HepG2 (cell line): ENCODE results near the gene AKR7A3. TPM values are rescaled to one million over a fixed set of nuclear protein-coding genes. Genes with fewer than 3 reads are reported as not detected.

Source experiments
- ARID4A ChIP-seq: sonication (generic); formaldehyde crosslinking; IDR thresholded peaks from 2 replicates; pipeline ENCODE4 v1.5.0; 2020; ENCODE audit warnings: mild to moderate bottlenecking, missing genetic modification reagents, borderline replicate concordance
- CBFB ChIP-seq: sonication (generic); formaldehyde crosslinking; IDR thresholded peaks from 2 replicates; pipeline ENCODE4 v1.4.0; 2020; ENCODE audit warnings: missing genetic modification reagents
- KDM1A ChIP-seq: IDR thresholded peaks from 2 replicates; pipeline ENCODE4 v1.6.1; 2016; ENCODE audit warnings: missing compliant biosample characterization
- NRL ChIP-seq: sonication (generic); formaldehyde crosslinking; IDR thresholded peaks from 2 replicates; pipeline ENCODE4 v1.5.0; 2020; ENCODE audit warnings: missing genetic modification reagents, mild to moderate bottlenecking, moderate library complexity, borderline replicate concordance
- PAXIP1 ChIP-seq: sonication (generic); formaldehyde crosslinking; conservative IDR thresholded peaks from 2 replicates; pipeline ENCODE4 v1.4.0; 2020; ENCODE audit warnings: mild to moderate bottlenecking, missing genetic modification reagents, moderate library complexity
- ZKSCAN8 ChIP-seq: IDR thresholded peaks from 2 replicates; pipeline ENCODE4 v1.6.1; 2016; ENCODE audit warnings: borderline replicate concordance, missing genetic modification reagents, missing compliant biosample characterization
- ZNF563 ChIP-seq: sonication (generic); formaldehyde crosslinking; IDR thresholded peaks from 2 replicates; pipeline ENCODE4 v1.8.0; 2022; ENCODE audit warnings: mild to moderate bottlenecking, moderate library complexity, missing genetic modification reagents
- ZNF891 ChIP-seq: sonication (generic); formaldehyde crosslinking; IDR thresholded peaks from 2 replicates; pipeline ENCODE4 v1.5.0; 2020; ENCODE audit warnings: mild to moderate bottlenecking, missing genetic modification reagents
- polyA plus RNA-seq, 8 experiments: library from polyadenylated mRNA; depleted of rRNA in 3 of 8; stranded (reverse) in 7 of 8; unstranded in 1 of 8; fragments of >200 nt; fragmentation: Illumina TruSeq in 4 of 8; extraction: Trizol in 4 of 8; gene quantifications; 2 replicates each; pipeline versions ENCODE4 v1.2.1 to v1.2.3, GENCODE V29; 2011 to 2016; ENCODE audit warnings: low read depth in 4 of 8, missing spikeins in 1 of 8, mixed read lengths in 1 of 8; ENCODE audit not compliant: insufficient read depth in 1 of 8
- total RNA-seq, 5 experiments: library from RNA; depleted of rRNA; stranded (reverse); fragments of >200 nt; fragmentation: Illumina TruSeq; extraction: Trizol; gene quantifications; 2 replicates each; pipeline ENCODE4 v1.2.3, GENCODE V29; 2016; ENCODE audit warnings: low read depth in 1 of 5
- TF ChIP-seq, protein P1 (sequence below): IDR thresholded peaks from 2 replicates; pipeline ENCODE4 v1.6.1; 2016; ENCODE audit warnings: mild to moderate bottlenecking, missing biosample characterization, missing genetic modification reagents
- TF ChIP-seq, protein P2 (sequence below): sonication (generic); formaldehyde crosslinking; IDR thresholded peaks from 2 replicates; pipeline ENCODE4 v1.5.1; 2020; ENCODE audit warnings: mild to moderate bottlenecking, missing genetic modification reagents, moderate library complexity

Gene AKR7A3
- total and polyA plus RNA-seq, 2 of the 13 experiments (the other 11 are each of a cell fraction or from before 2014, with no cell fraction given), result 0.58 to 1.00 TPM

DNA sequence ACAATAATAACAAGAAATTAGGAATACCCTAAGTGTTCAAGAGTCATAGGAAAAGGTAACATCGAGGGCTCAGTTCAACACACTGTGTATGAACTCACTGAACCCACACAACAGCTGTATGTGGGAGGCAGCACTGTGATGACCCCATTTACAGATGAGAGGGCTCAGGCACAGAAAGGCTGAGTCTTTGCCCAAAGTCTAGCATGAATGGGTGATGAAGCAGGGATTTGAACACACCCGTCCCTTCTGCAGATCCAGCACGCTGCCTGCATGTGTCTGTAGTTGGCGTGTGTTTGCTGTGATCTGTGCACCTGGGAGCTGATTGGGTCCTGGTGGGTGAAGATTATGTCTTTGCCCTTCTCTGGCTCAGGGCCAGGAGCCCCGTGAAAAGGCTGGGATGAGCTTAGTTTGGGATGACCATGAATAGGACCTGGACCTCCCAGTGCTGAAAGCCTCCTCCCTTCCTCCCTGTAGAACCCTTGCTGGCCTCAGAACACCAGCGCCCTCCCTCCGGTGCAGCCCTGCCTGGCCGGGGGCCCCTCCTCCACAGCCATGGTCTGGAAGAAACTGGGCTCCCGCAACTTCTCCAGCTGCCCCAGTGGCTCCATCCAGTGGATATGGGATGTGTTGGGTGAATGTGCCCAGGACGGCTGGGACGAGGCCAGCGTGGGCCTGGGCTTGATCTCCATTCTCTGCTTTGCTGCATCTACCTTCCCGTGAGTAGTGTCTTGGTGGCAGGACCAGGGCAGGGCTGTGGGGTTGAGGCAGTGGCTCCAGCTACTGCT, 28.7 kb upstream of the AKR7A3 start (continued):
- TF ChIP-seq PAXIP1 (CRISPR knock-in tag), result no peak
- no peak for TF ChIP-seq KDM1A (CRISPR knock-in tag)
- no peak for TF ChIP-seq NRL
- TF ChIP-seq ARID4A (CRISPR knock-in tag), result no peak
- TF ChIP-seq ZNF563 (CRISPR knock-in tag), result no peak
- TF ChIP-seq, protein P1, sequence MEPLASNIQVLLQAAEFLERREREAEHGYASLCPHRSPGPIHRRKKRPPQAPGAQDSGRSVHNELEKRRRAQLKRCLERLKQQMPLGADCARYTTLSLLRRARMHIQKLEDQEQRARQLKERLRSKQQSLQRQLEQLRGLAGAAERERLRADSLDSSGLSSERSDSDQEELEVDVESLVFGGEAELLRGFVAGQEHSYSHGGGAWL (CRISPR knock-in tag), result no peak
- TF ChIP-seq, protein P2, sequence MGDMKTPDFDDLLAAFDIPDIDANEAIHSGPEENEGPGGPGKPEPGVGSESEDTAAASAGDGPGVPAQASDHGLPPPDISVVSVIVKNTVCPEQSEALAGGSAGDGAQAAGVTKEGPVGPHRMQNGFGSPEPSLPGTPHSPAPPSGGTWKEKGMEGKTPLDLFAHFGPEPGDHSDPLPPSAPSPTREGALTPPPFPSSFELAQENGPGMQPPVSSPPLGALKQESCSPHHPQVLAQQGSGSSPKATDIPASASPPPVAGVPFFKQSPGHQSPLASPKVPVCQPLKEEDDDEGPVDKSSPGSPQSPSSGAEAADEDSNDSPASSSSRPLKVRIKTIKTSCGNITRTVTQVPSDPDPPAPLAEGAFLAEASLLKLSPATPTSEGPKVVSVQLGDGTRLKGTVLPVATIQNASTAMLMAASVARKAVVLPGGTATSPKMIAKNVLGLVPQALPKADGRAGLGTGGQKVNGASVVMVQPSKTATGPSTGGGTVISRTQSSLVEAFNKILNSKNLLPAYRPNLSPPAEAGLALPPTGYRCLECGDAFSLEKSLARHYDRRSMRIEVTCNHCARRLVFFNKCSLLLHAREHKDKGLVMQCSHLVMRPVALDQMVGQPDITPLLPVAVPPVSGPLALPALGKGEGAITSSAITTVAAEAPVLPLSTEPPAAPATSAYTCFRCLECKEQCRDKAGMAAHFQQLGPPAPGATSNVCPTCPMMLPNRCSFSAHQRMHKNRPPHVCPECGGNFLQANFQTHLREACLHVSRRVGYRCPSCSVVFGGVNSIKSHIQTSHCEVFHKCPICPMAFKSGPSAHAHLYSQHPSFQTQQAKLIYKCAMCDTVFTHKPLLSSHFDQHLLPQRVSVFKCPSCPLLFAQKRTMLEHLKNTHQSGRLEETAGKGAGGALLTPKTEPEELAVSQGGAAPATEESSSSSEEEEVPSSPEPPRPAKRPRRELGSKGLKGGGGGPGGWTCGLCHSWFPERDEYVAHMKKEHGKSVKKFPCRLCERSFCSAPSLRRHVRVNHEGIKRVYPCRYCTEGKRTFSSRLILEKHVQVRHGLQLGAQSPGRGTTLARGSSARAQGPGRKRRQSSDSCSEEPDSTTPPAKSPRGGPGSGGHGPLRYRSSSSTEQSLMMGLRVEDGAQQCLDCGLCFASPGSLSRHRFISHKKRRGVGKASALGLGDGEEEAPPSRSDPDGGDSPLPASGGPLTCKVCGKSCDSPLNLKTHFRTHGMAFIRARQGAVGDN, result peak; percentile 18; the same call in 1 of the 2 replicates
- TF ChIP-seq CBFB (CRISPR knock-in tag), result no peak
- TF ChIP-seq ZNF891, result no peak
- no peak for TF ChIP-seq ZKSCAN8 (CRISPR knock-in tag)
